Astrocyte (in vitro differentiated cells and primary cell): ENCODE measurements around the gene PCDH19.

Experiments
- CTCF ChIP-seq: IDR thresholded peaks from 2 replicates; pipeline ENCODE4 v1.5.1; 2011; ENCODE audit warnings: low read depth, mild to moderate bottlenecking, inconsistent platforms, low read length, moderate library complexity; ENCODE audit not compliant: insufficient read depth
- EZH2 ChIP-seq: IDR thresholded peaks from 2 replicates; pipeline ENCODE4 v1.6.1; 2012; ENCODE audit warnings: mild to moderate bottlenecking, low read length, inconsistent platforms; ENCODE audit not compliant: insufficient read depth

- TF ChIP-seq CTCF (no peak), EZH2 (peak; percentile 17)
Observed at GRCh38 chrX:100407147-100407783, 2.8 kb downstream of the PCDH19 start.
